Endothelial cell (in vitro differentiated cells): ENCODE results near the gene ALK. TPM values are rescaled to one million over a fixed set of nuclear protein-coding genes. Genes with fewer than 3 reads are reported as not detected.

Experiments
- DNase-seq: peaks from one replicate; pipeline ENCODE4 v3.0.0; 2021; ENCODE audit warnings: low spot score
- H3K27ac Mint-ChIP-seq: one replicate; pipeline ENCODE4 v1.8.0; 2021; ENCODE audit warnings: mixed read lengths, inconsistent platforms; ENCODE audit not compliant: unreplicated experiment
- H3K27me3 Mint-ChIP-seq: one replicate; pipeline ENCODE4 v1.8.0; 2021; ENCODE audit warnings: mild to moderate bottlenecking, moderate library complexity, mixed read lengths, inconsistent platforms; ENCODE audit not compliant: unreplicated experiment
- H3K36me3 Mint-ChIP-seq: one replicate; pipeline ENCODE4 v1.8.0; 2021; ENCODE audit warnings: mild to moderate bottlenecking, low read depth, mixed read lengths, inconsistent platforms; ENCODE audit not compliant: unreplicated experiment
- H3K4me1 Mint-ChIP-seq: one replicate; pipeline ENCODE4 v1.8.0; 2021; ENCODE audit warnings: mild to moderate bottlenecking, mixed read lengths, inconsistent platforms; ENCODE audit not compliant: unreplicated experiment
- H3K4me3 Mint-ChIP-seq: one replicate; pipeline ENCODE4 v1.8.0; 2021; ENCODE audit warnings: mild to moderate bottlenecking, mixed read lengths, inconsistent platforms; ENCODE audit not compliant: unreplicated experiment
- H3K9me3 Mint-ChIP-seq: one replicate; pipeline ENCODE4 v1.8.0; 2021; ENCODE audit warnings: mixed read lengths, inconsistent platforms; ENCODE audit not compliant: unreplicated experiment
- CTCF ChIP-seq: fragments of 200-600 bp; sonication (generic); IDR thresholded peaks from one replicate; pipeline ENCODE4 v1.5.0; 2021; ENCODE audit warnings: antibody characterized with exemption; ENCODE audit not compliant: unreplicated experiment
- total RNA-seq: library from RNA; stranded (reverse); fragmentation: NEBNext Ultra II Directional; extraction: Animal tissue kit (Norgen Biotek cat#: 25700); gene quantifications from one replicate; pipeline ENCODE4 v1.2.1, GENCODE V29; 2021; ENCODE audit not compliant: unreplicated experiment

ALK gene
- total RNA-seq, 1 donor from 2014 or later: 0.05 TPM

GRCh38 chr2:29942711-29943110 lies 21.3 kb upstream of the ALK start:
- Mint-ChIP-seq H3K27me3 (peaks cover 4% of the 10 kb centered on the region), H3K36me3 (no peaks in the 10 kb centered on the region), H3K4me1 (peaks cover 4% of the 10 kb centered on the region), H3K4me3 (no peak overlapping the region), H3K9me3 (no peaks in the 10 kb centered on the region), H3K27ac (no peak overlapping the region)
- no peak for TF ChIP-seq CTCF
- no peak for DNase-seq

DNA sequence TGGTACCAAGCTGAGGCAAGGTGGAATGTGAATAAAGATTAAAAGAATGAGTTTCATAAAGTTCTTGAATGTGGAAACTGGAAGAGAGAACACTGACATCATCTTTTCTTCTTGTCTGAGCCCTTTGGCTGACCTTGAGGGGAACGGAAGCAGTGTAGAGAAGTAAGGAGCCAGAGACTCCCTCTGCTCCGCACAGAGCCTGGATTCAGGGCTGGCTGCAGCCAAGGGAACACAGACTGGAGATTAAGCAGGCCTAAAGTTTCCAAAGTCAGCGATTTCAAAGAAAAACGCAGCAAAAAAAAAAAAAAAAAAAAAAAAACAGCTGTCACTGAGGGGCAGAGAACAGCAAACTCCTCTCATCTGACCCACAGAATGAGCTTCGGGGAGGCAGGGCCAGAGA lies 19.3 kb upstream of the ALK start:
- peaks cover 4% of the 10 kb centered on the region for H3K4me1 Mint-ChIP-seq
- H3K27me3 Mint-ChIP-seq: peaks cover 3% of the 10 kb centered on the region
- no peak overlapping the region for H3K4me3 Mint-ChIP-seq
- H3K27ac Mint-ChIP-seq: no peak overlapping the region
- no peaks in the 10 kb centered on the region for H3K36me3 Mint-ChIP-seq
- TF ChIP-seq CTCF: no peak
- DNase-seq: no peak
- no peaks in the 10 kb centered on the region for H3K9me3 Mint-ChIP-seq

- no peaks in the 10 kb centered on the region for H3K9me3 Mint-ChIP-seq
- peaks cover 4% of the 10 kb centered on the region for H3K4me1 Mint-ChIP-seq
- no peak for DNase-seq
- no peak overlapping the region for H3K27ac Mint-ChIP-seq
- no peaks in the 10 kb centered on the region for H3K36me3 Mint-ChIP-seq
- no peak overlapping the region for H3K4me3 Mint-ChIP-seq
- H3K27me3 Mint-ChIP-seq: peaks cover 1% of the 10 kb centered on the region
- TF ChIP-seq CTCF: no peak
These were observed 14.6 kb upstream of the ALK start for GRCh38 chr2:29936020-29936419.

DNA sequence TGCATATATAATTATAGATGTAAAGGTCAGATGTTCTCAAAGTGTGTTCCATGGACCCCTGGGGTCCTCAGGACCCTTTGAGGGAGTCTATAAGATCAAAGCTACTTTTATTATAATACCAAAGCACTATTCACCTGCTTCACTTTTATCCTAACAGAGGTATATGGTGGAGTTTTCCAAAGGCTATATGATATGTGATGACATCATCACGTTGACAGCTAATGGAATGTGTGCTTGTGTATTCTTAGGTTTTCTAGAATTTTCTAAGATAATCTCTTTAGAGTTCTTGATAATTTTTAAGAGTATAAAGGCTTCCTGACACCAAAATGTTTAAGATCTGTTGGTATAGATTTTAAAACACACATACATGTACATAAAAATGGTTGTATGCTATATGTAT lies 10.4 kb upstream of the ALK start:
- Mint-ChIP-seq H3K4me1 (no peaks in the 10 kb centered on the region), H3K4me3 (no peak overlapping the region), H3K9me3 (no peaks in the 10 kb centered on the region), H3K27ac (no peak overlapping the region), H3K36me3 (no peaks in the 10 kb centered on the region), H3K27me3 (peaks cover 2% of the 10 kb centered on the region)
- no peak for TF ChIP-seq CTCF
- DNase-seq: no peak

DNA sequence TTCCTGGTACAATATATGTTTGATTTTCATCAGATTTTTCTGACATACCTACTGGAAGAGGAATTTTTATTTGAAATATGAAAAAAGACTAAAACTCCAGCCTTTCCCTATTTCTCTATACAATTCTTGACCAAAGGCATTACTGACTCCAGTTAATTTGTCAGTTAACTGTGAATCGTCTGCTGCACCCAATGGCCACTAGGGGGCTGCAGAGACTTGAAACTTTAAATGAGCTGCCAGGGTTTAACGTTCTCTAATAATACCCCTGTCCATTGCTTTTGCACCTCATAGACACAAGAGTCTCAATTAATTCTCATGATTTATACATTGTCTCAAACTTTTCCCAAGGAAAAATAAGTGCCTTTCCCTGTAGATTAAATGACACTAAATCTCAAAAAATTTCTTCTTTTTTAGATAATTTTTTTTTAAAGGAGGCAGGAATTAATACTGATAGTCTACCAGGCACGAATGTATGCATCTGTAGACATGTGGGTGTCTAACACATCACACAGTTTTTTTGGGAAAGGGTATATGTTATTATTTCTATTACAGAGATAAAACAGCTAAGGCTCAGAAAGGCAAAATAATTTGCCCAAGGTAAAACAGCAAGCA lies 1.8 kb upstream of the ALK start:
- peak; percentile 97 for TF ChIP-seq CTCF
- Mint-ChIP-seq H3K27ac (no peak overlapping the region), H3K9me3 (no peaks in the 10 kb centered on the region), H3K27me3 (peaks cover 8% of the 10 kb centered on the region), H3K4me3 (no peak overlapping the region), H3K36me3 (no peaks in the 10 kb centered on the region), H3K4me1 (peaks cover 11% of the 10 kb centered on the region)
- peak; percentile 65 for DNase-seq
